IgD-negative memory B cell (primary cell): ENCODE measurements around the gene SMIM30. TPM values are rescaled to one million over a fixed set of nuclear protein-coding genes. Genes with fewer than 3 reads are reported as not detected.
A peak's percentile ranks its signal among the peaks of the same experiment; 100 is the strongest.

Experiments used
- H3K27ac Mint-ChIP-seq, 3 donors: one replicate each; pipeline ENCODE4 v1.8.0; 2020 to 2022; ENCODE audit warnings: mild to moderate bottlenecking in 3 of 3, mixed read lengths in 3 of 3, moderate library complexity in 1 of 3
- H3K27me3 Mint-ChIP-seq: one replicate; pipeline ENCODE4 v1.8.0; 2021; ENCODE audit warnings: mixed read lengths
- H3K36me3 Mint-ChIP-seq: one replicate; pipeline ENCODE4 v1.8.0; 2020; ENCODE audit warnings: mild to moderate bottlenecking, mixed read lengths
- H3K4me1 Mint-ChIP-seq, 3 donors: one replicate each; pipeline ENCODE4 v1.8.0; 2020 to 2022; ENCODE audit warnings: mixed read lengths in 3 of 3, mild to moderate bottlenecking in 1 of 3
- H3K4me3 Mint-ChIP-seq, 4 donors: one replicate each; pipeline ENCODE4 v1.8.0; 2020 to 2022; ENCODE audit warnings: mild to moderate bottlenecking in 4 of 4, mixed read lengths in 4 of 4, moderate library complexity in 3 of 4
- H3K9me3 Mint-ChIP-seq, 3 donors: one replicate each; pipeline ENCODE4 v1.8.0; 2020 to 2021; ENCODE audit warnings: mixed read lengths in 3 of 3, mild to moderate bottlenecking in 1 of 3
- polyA plus RNA-seq: library from polyadenylated mRNA; unstranded; fragments of 300-500 nt; fragmentation: Illumina TruSeq; gene quantifications from one replicate; pipeline ENCODE4 v1.2.3, GENCODE V29; 2021

SMIM30 gene
- polyA plus RNA-seq, 1 donor from 2014 or later, result 46.6 TPM

DNA sequence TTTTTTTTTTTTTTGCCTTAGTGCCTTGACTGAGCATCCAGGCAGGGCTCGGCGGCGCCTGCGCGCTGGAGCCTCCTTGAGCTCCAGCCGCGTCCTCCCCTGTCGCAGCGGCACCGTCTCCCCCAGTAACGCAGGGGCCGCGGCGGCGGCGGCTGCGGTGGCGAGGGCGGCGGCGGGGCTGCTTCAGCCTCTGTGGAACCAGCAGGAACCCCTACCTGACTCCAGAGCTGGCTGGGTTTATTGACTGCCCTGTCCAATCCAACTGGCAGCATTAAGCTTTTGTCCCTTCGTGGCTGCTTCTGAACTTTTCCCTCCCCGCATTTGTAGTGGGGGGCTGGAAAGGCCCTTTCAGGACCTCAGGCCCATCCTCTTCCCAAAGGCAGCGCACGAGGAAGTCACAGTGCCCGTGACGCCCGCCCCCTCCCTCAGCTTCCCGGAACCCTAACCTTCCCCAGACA lies 31.9 kb downstream of the SMIM30 start, which contains the start of gene GPR85:
GPR85 (minus strand) TSS at position 397 of the 458 bp plus-strand sequence. CDS start 2,106 bp downstream, outside the sequence.
- Mint-ChIP-seq H3K27me3 (peaks cover 24% of the 10 kb centered on the region), H3K4me1 (peaks cover 0 to 12% (median 7%) of the 10 kb centered on the region in 3 donors), H3K9me3 (peaks cover 0 to 1% (median 0%) of the 10 kb centered on the region in 3 donors), H3K27ac (peak within 1 kb of the TSS in 1 of 3 donors; percentile 59), H3K36me3 (no peaks in the 10 kb centered on the region), H3K4me3 (peak within 1 kb of the TSS; percentile 31 to 85 (median 70))

DNA sequence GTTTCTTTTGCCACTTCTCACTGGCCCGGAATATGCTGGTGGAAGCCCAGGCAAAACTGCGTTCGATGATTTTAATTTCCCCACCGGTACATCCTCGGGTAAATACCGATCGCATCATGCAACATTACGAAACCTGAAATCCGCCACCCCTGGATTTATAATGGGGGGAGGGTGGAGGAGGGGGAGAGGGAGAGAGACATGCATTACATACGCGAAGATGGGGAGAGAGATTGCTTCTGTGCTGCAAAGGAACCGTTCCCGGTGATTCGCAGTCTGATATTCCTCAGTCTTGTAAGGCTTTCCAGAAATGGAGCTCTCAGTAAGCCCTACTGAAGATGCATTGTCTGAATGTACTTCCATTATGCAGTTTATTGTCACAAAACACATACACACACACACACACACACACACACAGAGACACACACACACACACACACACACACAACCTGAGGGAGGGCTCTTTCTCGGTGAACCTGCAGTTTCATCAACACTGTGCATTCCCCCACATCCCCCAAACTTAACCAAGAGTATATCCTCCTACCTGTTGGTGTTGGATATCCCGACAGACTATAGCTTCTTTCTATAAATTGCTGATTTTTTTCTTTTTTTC lies 32.5 kb downstream of the SMIM30 start:
- Mint-ChIP-seq H3K27me3 (peaks cover 24% of the 10 kb centered on the region), H3K4me1 (peaks cover 0 to 12% (median 7%) of the 10 kb centered on the region in 3 donors), H3K36me3 (no peaks in the 10 kb centered on the region), H3K4me3 (peak overlapping the region; percentile 31 to 68 (median 44)), H3K27ac (peak overlapping the region in 1 of 3 donors; percentile 59), H3K9me3 (peaks cover 0 to 1% (median 0%) of the 10 kb centered on the region in 3 donors)

GRCh38 chr7:113084496-113085172 lies 33.7 kb downstream of the SMIM30 start:
- Mint-ChIP-seq H3K4me3 (no peak overlapping the region), H3K9me3 (peaks cover 0 to under 1% (median 0%) of the 10 kb centered on the region in 3 donors), H3K27ac (no peak overlapping the region), H3K4me1 (peaks cover 0 to 12% (median 7%) of the 10 kb centered on the region in 3 donors), H3K27me3 (peaks cover 20% of the 10 kb centered on the region), H3K36me3 (no peaks in the 10 kb centered on the region)

DNA sequence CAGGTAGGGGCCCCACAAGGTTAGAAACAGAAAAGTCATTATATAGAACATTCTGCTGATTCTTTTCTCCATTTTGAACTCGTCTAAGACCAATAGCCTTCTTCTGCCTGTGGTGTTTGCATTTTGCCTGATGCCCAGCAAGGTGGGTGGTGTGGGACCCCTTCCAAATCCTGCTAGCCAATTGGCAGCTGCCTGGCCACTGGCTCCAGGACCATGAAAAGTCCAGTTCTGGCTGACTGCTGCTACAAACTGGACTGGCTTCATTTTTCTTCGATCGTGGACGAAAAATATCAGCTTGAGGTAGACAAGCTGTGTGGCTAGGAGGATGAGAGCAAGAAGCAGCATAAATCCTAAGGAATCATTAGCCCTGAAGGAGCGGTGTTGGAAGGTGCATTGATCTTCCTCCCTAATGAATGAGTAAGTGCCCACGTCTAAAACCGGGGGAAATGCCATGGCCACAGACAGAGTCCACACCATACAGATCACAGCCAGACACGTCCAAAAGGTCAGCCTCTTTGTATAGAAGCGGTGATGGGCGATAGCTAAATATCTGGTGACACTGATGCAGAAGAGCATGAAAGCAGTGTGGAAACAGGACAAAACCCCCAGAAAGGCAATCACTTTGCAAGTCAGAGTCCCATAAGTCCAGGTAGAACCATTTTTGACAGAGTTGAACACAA lies 34.4 kb downstream of the SMIM30 start:
- Mint-ChIP-seq H3K4me1 (peaks cover 0 to 12% (median 7%) of the 10 kb centered on the region in 3 donors), H3K4me3 (no peak overlapping the region), H3K27ac (no peak overlapping the region), H3K9me3 (no peaks in the 10 kb centered on the region), H3K27me3 (peaks cover 20% of the 10 kb centered on the region), H3K36me3 (no peaks in the 10 kb centered on the region)

- H3K27me3 Mint-ChIP-seq, result peaks cover 18% of the 10 kb centered on the region
- H3K27ac Mint-ChIP-seq, result no peak overlapping the region
- H3K36me3 Mint-ChIP-seq, result no peaks in the 10 kb centered on the region
- no peak overlapping the region for H3K4me3 Mint-ChIP-seq
- no peaks in the 10 kb centered on the region for H3K9me3 Mint-ChIP-seq
- peaks cover 0 to 12% (median 7%) of the 10 kb centered on the region in 3 donors for H3K4me1 Mint-ChIP-seq
Measured at GRCh38 chr7:113083132-113083815, 35.1 kb downstream of the SMIM30 start.

DNA sequence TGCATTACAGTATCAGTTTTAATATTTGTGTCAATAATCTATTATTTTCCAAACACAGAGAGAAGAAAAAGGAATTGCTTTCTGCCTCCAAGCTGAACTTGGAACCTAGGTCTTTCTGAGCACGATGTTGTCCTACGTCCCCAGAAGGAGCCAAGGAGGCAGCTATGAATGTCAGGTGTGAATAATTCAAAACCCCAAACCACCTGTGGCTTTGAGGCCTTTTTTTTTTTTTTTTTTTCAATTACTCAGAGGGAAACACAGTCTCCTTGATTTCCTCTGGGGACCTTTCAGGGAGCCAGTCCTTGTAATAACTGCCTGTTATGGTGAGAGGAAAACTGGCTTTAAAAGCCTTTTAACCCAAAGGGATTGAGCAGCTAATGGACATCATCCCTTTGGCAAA lies 40.0 kb downstream of the SMIM30 start:
- H3K36me3 Mint-ChIP-seq, result no peaks in the 10 kb centered on the region
- no peak overlapping the region for H3K4me3 Mint-ChIP-seq
- no peaks in the 10 kb centered on the region for H3K9me3 Mint-ChIP-seq
- H3K27me3 Mint-ChIP-seq, result peaks cover 2% of the 10 kb centered on the region
- H3K27ac Mint-ChIP-seq, result no peak overlapping the region
- H3K4me1 Mint-ChIP-seq, result no peaks in the 10 kb centered on the region

GRCh38 chr7:113076703-113077102 lies 41.7 kb downstream of the SMIM30 start:
- no peaks in the 10 kb centered on the region for H3K9me3 Mint-ChIP-seq
- no peaks in the 10 kb centered on the region for H3K36me3 Mint-ChIP-seq
- no peak overlapping the region for H3K4me3 Mint-ChIP-seq
- no peaks in the 10 kb centered on the region for H3K4me1 Mint-ChIP-seq
- peak overlapping the region in 1 of 3 donors; percentile 6 for H3K27ac Mint-ChIP-seq
- peaks cover 2% of the 10 kb centered on the region for H3K27me3 Mint-ChIP-seq

- Mint-ChIP-seq H3K4me1 (peaks cover 2 to 5% (median 4%) of the 10 kb centered on the region in 3 donors), H3K4me3 (no peak overlapping the region), H3K9me3 (no peaks in the 10 kb centered on the region), H3K27me3 (peaks cover 2% of the 10 kb centered on the region), H3K36me3 (no peaks in the 10 kb centered on the region), H3K27ac (no peak overlapping the region)
Measured at GRCh38 chr7:113071465-113071864, 46.9 kb downstream of the SMIM30 start.

Other genes starting within 250 kb of the SMIM30 start
- not detected for gene GPR85, start 31.7 kb downstream of the SMIM30 start, polyA plus RNA-seq